Measurements from ENCODE around the gene BPIFB3. TPM values are rescaled to one million over a fixed set of nuclear protein-coding genes. Genes with fewer than 3 reads are reported as not detected.

BPIFB3 gene
- total RNA-seq, 4 donors from 2014 or later, result not detected

DNA sequence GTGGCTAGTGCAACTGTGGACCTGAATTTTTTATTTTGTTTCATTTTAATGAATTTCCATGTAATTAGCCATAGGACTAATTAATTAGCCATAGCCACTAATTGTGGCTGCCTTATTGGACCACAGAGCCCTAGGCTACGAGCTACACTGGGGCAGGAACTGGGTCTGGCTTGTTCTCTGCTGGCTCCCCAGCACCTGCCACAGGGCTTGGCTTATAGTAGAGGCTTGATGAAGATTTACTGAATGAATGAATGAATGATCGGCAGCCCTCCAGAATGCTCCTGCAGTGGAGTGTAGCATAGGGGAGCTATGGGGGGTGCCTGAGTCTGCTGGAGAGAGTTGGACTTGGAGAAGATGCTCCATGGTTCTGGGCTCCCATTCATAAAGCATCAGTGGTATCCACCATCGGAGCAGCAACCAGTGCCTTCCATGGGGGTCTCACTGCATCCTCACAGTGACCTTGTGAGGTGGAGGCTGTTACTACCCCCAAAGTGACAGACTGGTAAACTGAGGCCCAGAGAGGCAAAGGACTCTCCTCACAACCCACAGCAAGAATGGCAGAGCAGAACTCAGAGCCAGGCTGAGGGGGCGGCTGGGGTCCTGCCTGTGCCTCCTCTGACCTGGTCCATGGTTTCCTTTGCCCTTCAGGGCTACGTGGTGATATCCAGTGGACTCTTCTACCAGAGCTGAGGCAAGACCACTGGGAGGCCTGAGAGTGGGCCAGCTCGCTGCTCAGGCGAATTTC, 30.8 kb upstream of the BPIFB3 start:
- Histone ChIP-seq H3K4me1 (no peaks in the 10 kb centered on the region), H3K27ac (no peak overlapping the region), H3K27me3 (no peaks in the 10 kb centered on the region), H3K36me3 (no peaks in the 10 kb centered on the region), H3K4me3 (no peak overlapping the region), H3K9me3 (no peaks in the 10 kb centered on the region)
- intact Hi-C loops (cut with DNase I; ENCODE audit: low total_unique reads), result no loop called here
- no peak for TF ChIP-seq POLR2A (IDR thresholded peaks at IDR 0.05)
- TF ChIP-seq, protein P1, sequence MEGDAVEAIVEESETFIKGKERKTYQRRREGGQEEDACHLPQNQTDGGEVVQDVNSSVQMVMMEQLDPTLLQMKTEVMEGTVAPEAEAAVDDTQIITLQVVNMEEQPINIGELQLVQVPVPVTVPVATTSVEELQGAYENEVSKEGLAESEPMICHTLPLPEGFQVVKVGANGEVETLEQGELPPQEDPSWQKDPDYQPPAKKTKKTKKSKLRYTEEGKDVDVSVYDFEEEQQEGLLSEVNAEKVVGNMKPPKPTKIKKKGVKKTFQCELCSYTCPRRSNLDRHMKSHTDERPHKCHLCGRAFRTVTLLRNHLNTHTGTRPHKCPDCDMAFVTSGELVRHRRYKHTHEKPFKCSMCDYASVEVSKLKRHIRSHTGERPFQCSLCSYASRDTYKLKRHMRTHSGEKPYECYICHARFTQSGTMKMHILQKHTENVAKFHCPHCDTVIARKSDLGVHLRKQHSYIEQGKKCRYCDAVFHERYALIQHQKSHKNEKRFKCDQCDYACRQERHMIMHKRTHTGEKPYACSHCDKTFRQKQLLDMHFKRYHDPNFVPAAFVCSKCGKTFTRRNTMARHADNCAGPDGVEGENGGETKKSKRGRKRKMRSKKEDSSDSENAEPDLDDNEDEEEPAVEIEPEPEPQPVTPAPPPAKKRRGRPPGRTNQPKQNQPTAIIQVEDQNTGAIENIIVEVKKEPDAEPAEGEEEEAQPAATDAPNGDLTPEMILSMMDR (IDR thresholded peaks at IDR 0.05), result no peak
- no peak for DNase-seq

DNA sequence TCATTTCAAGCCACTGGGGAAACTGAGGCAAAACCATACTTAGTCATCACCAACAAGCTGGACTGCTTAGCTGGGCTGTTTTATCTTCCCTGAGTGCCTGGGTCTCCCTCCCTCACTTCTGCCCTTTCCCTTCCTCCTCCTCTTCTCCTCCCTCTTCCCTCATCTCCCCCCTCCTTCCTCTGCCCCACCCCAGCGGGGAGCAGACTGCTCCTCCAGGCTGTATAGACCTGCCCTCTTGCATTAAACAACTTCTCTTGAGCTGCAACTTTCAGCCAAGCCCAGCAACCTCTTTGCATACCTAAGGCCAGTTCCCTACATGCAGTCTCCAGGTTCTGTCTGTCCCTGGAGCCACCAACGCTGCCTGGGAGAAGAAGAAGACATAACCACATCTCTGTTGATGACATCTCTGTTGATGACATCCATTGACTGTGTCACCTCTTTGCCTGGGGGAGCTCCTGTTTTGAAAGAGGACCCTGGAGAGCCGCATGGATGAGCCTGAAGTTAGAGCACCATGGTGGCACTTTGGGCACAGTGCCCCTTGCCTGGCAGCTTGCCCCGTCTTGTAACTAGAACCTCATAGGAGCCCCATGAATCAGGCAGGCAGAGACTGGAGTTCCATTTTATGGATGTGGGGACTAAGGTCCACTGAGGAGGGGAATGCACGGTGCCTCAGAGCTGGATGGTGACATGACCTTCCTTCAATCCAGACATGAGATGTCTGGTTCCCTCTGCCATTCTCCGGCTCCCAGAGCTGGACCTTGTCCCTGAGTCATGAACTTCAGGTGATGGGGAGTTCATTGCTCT, 30.1 kb upstream of the BPIFB3 start:
- no peak for DNase-seq
- Histone ChIP-seq H3K4me1 (no peaks in the 10 kb centered on the region), H3K27ac (no peak overlapping the region), H3K36me3 (no peaks in the 10 kb centered on the region), H3K4me3 (no peak overlapping the region), H3K27me3 (no peaks in the 10 kb centered on the region), H3K9me3 (no peaks in the 10 kb centered on the region)
- no peak for TF ChIP-seq POLR2A (IDR thresholded peaks at IDR 0.05)
- TF ChIP-seq, protein P1 (IDR thresholded peaks at IDR 0.05), result no peak
- intact Hi-C loops (cut with DNase I; ENCODE audit: low total_unique reads), result no loop called here

DNA sequence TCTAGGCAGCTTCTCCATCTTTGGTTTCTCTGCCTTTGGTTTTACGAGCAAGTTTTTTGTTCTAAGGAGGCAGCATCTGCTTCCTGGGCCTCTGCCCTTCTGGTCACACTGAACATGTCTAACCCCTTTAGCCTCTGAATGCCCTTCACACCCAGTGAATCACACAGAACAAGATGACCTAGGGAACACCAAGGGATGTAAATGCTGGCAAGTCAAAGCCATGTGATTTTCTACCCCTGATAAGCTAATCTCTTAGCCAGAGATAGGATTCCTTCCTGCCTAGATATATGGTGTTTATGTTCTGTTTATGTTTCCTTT, 29.5 kb upstream of the BPIFB3 start:
- no peaks in the 10 kb centered on the region for H3K4me1 ChIP-seq
- H3K4me3 ChIP-seq, result no peak overlapping the region
- TF ChIP-seq, protein P1 (IDR thresholded peaks at IDR 0.05), result no peak
- no peak for TF ChIP-seq POLR2A (IDR thresholded peaks at IDR 0.05)
- no peaks in the 10 kb centered on the region for H3K27me3 ChIP-seq
- H3K27ac ChIP-seq, result no peak overlapping the region
- no peak for DNase-seq
- intact Hi-C loops (cut with DNase I; ENCODE audit: low total_unique reads), result no loop called here
- no peaks in the 10 kb centered on the region for H3K9me3 ChIP-seq
- H3K36me3 ChIP-seq, result no peaks in the 10 kb centered on the region

DNA sequence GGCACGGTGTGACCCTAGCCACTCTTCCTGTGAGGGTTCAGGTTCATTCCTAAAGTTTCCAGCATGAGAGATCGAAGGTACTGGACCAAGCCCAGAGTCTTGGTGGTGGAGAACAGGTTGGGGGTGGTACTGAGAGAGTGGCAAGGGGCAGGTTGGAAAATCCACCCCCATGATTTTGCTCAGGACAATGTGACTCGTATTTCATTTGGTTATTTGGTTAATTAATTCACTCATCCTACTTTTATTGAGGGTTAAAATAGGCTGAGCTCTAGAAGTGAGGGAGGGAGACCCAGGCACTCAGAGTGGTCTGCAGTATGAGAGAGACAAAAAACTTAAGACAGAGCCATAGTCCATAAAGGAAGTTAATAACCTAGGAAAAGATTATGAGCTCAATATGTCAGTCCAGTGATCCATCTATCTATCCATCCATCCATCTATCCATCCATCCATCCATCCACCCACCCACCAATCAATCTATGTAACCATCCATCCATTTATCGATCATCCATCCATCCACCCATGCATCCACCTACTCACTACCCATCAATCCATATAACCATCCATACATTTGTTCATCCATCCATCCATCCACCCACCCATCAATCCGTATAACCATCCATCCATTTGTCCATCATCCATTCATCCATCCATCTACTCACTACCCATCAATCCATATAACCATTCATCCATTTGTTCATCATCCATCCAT, 28.9 kb upstream of the BPIFB3 start:
- Histone ChIP-seq H3K9me3 (no peaks in the 10 kb centered on the region), H3K27me3 (no peaks in the 10 kb centered on the region), H3K4me3 (no peak overlapping the region), H3K27ac (no peak overlapping the region), H3K4me1 (no peaks in the 10 kb centered on the region), H3K36me3 (no peaks in the 10 kb centered on the region)
- TF ChIP-seq POLR2A (IDR thresholded peaks at IDR 0.05), result no peak
- TF ChIP-seq, protein P1 (IDR thresholded peaks at IDR 0.05), result no peak
- DNase-seq, result no peak
- intact Hi-C loops (cut with DNase I; ENCODE audit: low total_unique reads), result no loop called here

Data from uterus (tissue), 4 donors.